GM20000 (cell line): ENCODE data around the gene RPP14.

Experiments
- DNase-seq: peaks from one replicate; pipeline ENCODE4 v3.0.0; 2012; ENCODE audit warnings: low spot score
- TF ChIP-seq, protein P1 (sequence below): IDR thresholded peaks from 2 replicates; pipeline ENCODE4 v1.5.1; 2012; ENCODE audit warnings: mild to moderate bottlenecking, control low read depth; ENCODE audit errors: extremely low read depth, missing control alignments

The RPP14 gene

DNA sequence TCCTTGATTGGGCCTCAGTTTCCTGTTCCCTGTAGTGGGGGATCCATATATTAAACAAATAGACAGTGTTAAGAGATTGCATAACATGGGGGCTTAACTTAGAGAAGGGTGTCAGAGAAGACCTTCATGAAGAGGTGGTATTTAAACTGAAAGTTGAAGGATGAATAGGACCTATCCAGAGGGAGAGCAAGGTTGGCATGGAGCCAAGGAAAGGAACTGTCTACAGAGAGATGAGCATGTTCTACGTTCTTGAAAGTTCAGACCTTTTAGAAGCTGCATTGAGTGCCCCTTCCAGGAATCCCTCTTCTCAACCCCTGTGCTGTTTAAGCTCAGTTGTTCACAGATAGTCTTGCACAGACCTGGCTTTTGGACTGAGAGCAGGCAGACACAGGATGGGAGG, 2.7 kb downstream of the RPP14 start:
- no peak for DNase-seq
- TF ChIP-seq, protein P1, sequence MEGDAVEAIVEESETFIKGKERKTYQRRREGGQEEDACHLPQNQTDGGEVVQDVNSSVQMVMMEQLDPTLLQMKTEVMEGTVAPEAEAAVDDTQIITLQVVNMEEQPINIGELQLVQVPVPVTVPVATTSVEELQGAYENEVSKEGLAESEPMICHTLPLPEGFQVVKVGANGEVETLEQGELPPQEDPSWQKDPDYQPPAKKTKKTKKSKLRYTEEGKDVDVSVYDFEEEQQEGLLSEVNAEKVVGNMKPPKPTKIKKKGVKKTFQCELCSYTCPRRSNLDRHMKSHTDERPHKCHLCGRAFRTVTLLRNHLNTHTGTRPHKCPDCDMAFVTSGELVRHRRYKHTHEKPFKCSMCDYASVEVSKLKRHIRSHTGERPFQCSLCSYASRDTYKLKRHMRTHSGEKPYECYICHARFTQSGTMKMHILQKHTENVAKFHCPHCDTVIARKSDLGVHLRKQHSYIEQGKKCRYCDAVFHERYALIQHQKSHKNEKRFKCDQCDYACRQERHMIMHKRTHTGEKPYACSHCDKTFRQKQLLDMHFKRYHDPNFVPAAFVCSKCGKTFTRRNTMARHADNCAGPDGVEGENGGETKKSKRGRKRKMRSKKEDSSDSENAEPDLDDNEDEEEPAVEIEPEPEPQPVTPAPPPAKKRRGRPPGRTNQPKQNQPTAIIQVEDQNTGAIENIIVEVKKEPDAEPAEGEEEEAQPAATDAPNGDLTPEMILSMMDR = no peak

DNA sequence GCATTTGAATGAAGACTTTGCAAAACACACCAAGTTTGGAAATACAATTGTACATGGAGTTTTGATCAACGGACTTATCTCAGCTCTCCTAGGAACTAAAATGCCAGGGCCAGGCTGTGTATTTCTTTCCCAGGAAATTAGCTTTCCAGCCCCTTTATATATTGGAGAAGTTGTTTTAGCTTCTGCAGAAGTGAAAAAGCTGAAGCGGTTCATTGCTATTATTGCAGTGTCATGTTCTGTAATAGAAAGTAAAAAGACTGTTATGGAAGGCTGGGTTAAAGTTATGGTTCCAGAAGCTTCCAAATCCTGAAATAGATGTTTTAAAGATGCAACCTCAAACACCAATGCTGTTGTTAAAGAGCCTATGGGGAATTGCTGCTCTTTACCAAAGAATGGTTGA, 11.8 kb downstream of the RPP14 start:
- no peak for DNase-seq
- TF ChIP-seq, protein P1 = no peak

DNA sequence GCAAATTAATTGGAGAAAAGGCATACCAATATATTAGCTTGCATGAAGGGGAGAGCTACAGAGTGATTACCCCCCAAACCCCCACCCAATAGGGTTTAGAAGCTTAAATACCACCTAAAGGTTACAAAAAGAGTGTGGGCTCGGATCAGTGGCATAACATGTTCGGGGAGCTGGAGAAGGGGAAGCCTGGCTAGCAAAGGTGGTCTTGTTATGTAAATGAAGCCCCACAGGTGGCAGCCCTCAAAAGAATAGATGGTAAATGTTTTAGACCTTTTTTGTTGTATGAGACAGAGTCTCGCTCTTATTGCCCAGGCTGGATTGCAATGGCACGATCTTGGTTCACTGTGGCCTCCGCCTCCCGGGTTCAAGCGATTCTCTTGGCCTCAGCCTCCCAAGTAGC, 15.7 kb downstream of the RPP14 start:
- TF ChIP-seq, protein P1 = no peak
- no peak for DNase-seq

DNA sequence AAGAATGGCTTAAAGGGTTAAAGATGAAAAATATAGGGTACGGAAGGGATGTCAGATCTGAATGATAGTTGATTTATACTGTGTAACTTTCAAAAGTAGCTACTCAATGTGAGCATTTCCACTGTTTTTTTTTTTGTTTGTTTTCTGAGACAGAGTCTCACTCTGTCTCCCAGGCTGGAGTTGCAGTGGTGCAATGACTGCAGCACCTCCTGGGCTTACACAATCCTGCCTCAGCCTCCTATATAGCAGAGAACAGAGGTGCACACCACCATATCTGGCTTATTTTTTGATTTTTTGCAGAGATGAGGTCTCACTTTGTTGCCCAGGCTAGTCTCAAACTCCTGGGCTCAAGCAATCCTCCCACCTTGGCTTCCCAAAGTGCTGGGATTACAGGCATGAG, 16.7 kb downstream of the RPP14 start:
- no peak for DNase-seq
- TF ChIP-seq, protein P1 = no peak

DNA sequence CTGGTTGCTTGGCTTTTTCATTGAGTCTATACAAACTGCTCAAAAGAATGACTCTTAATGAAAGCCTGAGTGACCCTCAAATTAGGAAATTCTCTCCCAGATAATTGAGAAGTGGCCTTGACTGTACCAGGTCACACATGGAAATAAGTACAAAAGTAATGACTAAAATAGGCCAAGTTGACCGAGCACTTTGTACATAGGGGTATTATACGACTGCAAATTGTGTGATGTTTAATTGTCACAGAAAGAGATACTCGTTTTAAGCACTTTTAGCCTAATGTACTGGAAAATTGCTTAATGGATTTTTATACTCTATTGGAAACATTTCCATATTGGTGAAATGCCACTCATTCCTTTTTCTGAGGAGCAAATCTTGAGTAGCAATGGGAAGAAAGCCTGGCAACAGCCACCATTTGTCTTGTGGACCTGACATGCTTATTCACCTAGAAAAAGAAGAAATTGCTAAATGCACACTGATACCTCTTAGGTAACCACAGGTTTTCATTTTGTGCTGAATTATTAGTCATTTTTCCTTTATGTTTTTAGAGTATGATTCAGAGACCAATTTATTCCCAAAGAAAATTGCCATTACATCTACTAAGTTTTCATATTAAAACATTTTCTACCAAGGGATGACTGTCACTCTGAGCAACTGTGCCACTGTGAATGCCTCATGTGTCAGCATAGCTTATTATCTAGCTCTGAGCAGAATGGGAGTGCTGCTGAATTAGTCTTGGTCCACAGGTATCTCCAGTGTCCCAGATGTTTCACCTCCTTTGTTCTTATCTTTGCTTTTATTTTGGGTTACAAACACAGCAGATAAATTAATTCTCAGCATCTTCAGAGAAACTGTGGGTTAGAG, 17.7 kb downstream of the RPP14 start:
- TF ChIP-seq, protein P1 = no peak
- no peak for DNase-seq

DNA sequence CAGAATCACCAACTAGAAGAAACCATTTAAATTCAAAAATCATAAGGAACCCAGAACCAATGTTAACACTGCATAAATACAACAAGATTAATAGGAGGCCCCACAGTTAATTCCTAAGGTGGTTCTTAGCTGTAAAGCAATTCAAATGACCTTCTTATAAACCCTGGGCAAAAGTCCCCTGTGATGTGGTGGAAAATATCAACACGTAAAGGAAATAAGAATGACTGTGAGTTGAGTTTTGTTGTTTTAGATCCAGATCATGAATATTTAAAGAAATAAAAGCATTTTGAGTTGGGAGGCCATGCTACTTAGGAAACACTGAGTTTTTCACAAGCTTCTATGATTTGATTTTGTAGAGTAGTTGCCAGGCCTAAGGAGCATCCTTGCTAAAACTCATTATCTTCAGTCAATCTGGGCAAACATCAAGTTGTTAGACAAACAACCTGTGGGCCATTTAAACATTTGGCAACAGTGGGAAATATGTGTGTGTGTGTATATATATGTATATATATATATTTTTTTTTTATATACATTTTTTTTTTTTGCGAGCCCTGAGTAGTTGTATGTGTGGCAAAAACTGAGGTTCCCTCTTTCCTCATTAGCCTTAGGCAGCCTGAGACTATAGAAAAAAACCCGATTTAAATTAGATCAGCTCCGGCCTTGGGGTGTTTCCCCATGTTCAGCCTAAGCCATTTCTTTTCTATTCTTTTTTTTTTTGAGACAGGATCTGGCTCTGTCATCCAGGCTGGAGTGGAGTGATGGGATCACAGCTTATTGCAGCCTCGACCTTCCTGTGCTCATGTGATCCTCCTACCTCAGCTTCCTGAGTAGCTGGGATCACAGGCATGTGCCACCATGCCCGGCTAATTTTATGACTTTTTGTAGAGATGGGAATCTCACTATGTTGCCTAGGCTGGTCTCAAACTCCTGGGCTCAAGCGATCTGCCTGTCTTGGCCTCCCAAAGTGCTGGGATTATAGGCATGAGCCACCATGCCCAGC, 18.6 kb downstream of the RPP14 start:
- TF ChIP-seq, protein P1 = no peak
- DNase-seq = no peak
